ENCODE results near the gene PCNX2. TPM values are rescaled to one million over a fixed set of nuclear protein-coding genes. Genes with fewer than 3 reads are reported as not detected.

The PCNX2 gene
- total RNA-seq, 1 donor from 2014 or later: 23.5 TPM

DNA sequence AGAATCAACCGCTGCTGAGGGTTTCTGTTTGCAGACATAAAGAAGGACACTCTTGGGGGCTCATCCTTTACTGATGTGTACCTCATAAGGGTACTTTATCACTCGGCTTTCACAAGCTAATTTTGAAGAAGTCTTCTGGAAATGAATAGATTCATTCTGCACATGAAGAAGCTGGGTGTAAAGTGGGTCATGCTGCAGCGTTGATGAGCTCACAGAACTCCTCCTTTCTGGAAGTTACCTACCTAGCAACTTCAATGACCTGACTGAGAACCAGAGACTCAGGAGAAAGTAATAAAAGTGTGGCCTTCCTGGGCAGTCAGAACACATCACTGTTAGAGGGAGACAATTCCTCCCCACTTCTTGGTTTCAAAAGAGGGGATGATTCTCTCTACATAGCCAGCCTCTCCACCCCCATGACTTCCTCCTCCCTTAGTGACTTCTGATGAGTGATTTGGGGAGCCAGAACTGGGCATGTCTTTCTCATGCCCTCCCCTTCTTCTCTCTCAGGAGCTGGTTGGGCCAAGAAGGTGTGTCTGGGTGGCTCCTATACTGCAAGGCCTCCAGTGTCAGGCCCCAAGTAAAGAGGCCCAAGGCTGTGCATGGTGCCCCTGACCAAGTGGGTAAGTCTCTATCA, 27.0 kb downstream of the PCNX2 start:
- Histone ChIP-seq H3K9ac (ENCODE audit: low read depth in 1 of 3, low read length in 3 of 3) (no peak overlapping the region), H3K27ac (ENCODE audit: low read depth, low read length) (no peak overlapping the region), H3K27me3 (ENCODE audit: control insufficient read depth in 3 of 3, insufficient read depth in 3 of 3, low read length in 3 of 3) (no peaks in the 10 kb centered on the region), H3K4me1 (ENCODE audit: control insufficient read depth in 3 of 3, insufficient read depth in 3 of 3, low read length in 3 of 3) (no peaks in the 10 kb centered on the region), H3K4me3 (ENCODE audit: low read length in 3 of 3) (no peak overlapping the region), H3K36me3 (ENCODE audit: control insufficient read depth in 3 of 3, insufficient read depth in 3 of 3, low read length in 3 of 3) (no peaks in the 10 kb centered on the region), H3K9me3 (ENCODE audit: control insufficient read depth in 3 of 3, low read length in 3 of 3) (no peaks in the 10 kb centered on the region)

DNA sequence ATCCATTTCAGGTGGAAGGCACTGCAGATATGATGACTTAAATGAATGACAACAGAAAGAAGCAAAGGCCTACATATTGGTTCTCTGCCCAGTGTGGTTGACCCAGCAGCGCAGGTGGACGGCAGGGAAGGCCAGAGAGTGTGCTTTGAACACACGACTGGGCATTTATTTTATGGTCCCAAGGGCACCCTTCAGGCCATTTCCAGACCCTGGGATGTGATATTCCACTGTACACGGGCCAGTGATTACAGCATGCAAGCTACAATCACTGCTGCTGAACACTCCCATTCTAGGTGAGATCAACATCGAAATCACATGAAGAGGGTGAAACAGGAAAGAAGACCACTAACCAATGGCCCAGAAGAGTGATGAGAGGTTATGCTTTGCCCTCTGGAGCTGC, 33.8 kb downstream of the PCNX2 start:
- H3K27ac ChIP-seq (ENCODE audit: low read depth, low read length): no peak overlapping the region
- no peaks in the 10 kb centered on the region for H3K27me3 ChIP-seq (ENCODE audit: control insufficient read depth in 3 of 3, insufficient read depth in 3 of 3, low read length in 3 of 3)
- H3K36me3 ChIP-seq (ENCODE audit: control insufficient read depth in 3 of 3, insufficient read depth in 3 of 3, low read length in 3 of 3): no peaks in the 10 kb centered on the region
- H3K4me1 ChIP-seq (ENCODE audit: control insufficient read depth in 3 of 3, insufficient read depth in 3 of 3, low read length in 3 of 3): no peaks in the 10 kb centered on the region
- no peaks in the 10 kb centered on the region for H3K9me3 ChIP-seq (ENCODE audit: control insufficient read depth in 3 of 3, low read length in 3 of 3)
- H3K4me3 ChIP-seq (ENCODE audit: low read length in 3 of 3): no peak overlapping the region
- no peak overlapping the region for H3K9ac ChIP-seq (ENCODE audit: low read depth in 1 of 3, low read length in 3 of 3)

DNA sequence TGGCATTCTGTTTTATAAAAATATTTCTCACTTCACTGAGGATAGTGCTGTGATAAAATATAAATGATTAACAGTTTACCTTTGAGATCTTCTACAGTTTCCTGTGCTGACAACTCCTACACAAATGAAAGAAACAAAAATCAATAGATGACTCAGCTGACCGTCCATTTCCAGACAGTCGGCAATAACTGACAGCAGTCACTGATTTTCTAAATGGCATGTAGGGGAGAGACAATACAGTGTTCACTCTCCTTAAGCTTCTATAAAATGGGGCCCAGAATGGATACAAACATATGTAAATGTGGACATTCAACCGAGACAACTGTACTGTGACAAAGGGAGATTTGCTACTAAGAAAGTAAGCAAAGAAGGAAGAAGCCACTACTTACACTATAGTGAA, 34.3 kb downstream of the PCNX2 start:
- Histone ChIP-seq H3K27ac (ENCODE audit: low read depth, low read length) (no peak overlapping the region), H3K27me3 (ENCODE audit: control insufficient read depth in 3 of 3, insufficient read depth in 3 of 3, low read length in 3 of 3) (no peaks in the 10 kb centered on the region), H3K4me3 (ENCODE audit: low read length in 3 of 3) (no peak overlapping the region), H3K9me3 (ENCODE audit: control insufficient read depth in 3 of 3, low read length in 3 of 3) (no peaks in the 10 kb centered on the region), H3K36me3 (ENCODE audit: control insufficient read depth in 3 of 3, insufficient read depth in 3 of 3, low read length in 3 of 3) (no peaks in the 10 kb centered on the region), H3K4me1 (ENCODE audit: control insufficient read depth in 3 of 3, insufficient read depth in 3 of 3, low read length in 3 of 3) (no peaks in the 10 kb centered on the region), H3K9ac (ENCODE audit: low read depth in 1 of 3, low read length in 3 of 3) (no peak overlapping the region)

DNA sequence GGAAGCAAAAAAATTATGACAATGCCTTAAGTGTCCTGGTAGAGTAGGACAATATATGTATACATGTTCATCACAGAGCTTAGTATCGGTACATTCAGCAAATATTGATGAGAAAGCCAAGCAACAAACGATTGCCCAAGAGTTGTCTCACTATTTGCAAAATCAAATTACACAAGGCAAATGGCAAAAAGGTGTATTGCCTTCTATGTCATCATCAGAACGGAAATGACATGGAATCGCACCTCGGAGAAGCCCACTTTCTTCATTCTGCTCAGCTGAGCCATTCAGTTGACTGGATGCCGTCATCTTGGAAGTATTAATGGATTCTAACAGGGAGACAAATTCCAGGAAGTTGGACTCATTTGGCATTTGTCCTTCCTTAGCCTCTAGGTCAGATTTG, 37.7 kb downstream of the PCNX2 start:
- Histone ChIP-seq H3K27me3 (ENCODE audit: control insufficient read depth in 3 of 3, insufficient read depth in 3 of 3, low read length in 3 of 3) (no peaks in the 10 kb centered on the region), H3K36me3 (ENCODE audit: control insufficient read depth in 3 of 3, insufficient read depth in 3 of 3, low read length in 3 of 3) (no peaks in the 10 kb centered on the region), H3K9me3 (ENCODE audit: control insufficient read depth in 3 of 3, low read length in 3 of 3) (no peaks in the 10 kb centered on the region), H3K4me3 (ENCODE audit: low read length in 3 of 3) (no peak overlapping the region), H3K27ac (ENCODE audit: low read depth, low read length) (no peak overlapping the region), H3K9ac (ENCODE audit: low read depth in 1 of 3, low read length in 3 of 3) (no peak overlapping the region), H3K4me1 (ENCODE audit: control insufficient read depth in 3 of 3, insufficient read depth in 3 of 3, low read length in 3 of 3) (no peaks in the 10 kb centered on the region)

DNA sequence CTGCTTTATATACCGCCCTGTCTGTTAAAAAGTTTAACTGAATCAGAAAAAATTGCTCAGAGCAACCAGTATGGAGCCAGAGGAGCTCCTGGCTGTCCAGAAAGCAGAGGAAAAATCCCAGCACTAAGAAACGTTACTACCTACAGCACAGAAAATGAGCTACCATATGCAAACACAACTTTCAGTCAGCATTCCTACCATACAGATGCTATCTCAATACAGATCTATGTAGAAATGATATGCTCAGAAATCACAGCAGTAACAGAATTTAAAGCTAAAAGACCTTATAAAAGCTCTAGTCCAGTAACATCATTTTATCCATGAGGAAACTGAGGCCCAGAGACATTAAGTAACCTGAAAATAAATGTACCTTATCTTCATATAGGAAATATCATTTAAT, 38.7 kb downstream of the PCNX2 start:
- Histone ChIP-seq H3K27me3 (ENCODE audit: control insufficient read depth in 3 of 3, insufficient read depth in 3 of 3, low read length in 3 of 3) (no peaks in the 10 kb centered on the region), H3K9ac (ENCODE audit: low read depth in 1 of 3, low read length in 3 of 3) (no peak overlapping the region), H3K27ac (ENCODE audit: low read depth, low read length) (no peak overlapping the region), H3K4me3 (ENCODE audit: low read length in 3 of 3) (no peak overlapping the region), H3K9me3 (ENCODE audit: control insufficient read depth in 3 of 3, low read length in 3 of 3) (no peaks in the 10 kb centered on the region), H3K4me1 (ENCODE audit: control insufficient read depth in 3 of 3, insufficient read depth in 3 of 3, low read length in 3 of 3) (no peaks in the 10 kb centered on the region), H3K36me3 (ENCODE audit: control insufficient read depth in 3 of 3, insufficient read depth in 3 of 3, low read length in 3 of 3) (no peaks in the 10 kb centered on the region)

DNA sequence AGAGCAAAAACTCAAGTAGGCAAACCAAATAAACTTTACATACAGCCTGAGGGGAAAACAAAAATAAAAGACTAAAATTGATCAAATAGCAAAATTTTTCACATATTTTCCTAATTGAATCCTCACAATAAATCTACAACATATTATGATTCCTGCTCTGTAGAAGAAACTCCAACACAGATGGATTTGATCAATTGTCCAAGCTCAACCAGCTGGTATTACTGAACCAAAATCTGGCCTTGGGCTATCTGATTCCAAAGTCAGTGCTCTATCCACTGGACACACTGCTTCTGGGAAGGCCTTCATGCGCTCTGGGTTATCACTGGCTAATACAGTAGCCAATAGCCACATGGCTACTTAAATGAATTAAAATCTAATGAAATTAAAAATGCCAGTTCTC, 39.3 kb downstream of the PCNX2 start:
- no peaks in the 10 kb centered on the region for H3K9me3 ChIP-seq (ENCODE audit: control insufficient read depth in 3 of 3, low read length in 3 of 3)

DNA sequence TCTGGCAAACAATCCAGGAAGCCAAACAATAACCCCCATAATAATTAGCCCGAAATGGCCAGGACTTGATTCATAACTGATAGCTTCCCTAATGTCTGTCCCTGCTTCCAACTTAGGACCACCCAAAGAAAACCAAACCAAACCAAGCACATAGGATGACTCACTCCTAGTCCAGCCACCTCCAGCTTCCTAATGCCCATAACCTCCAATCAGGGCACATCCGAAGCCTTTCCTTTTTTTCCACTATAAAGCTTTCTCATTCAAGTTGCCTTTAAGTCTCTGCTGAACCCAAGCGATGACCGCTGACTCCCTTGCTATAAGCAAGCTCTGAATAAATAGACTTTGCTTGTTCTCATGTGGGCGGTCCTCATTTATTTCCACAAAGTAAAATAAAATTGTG, 40.4 kb downstream of the PCNX2 start:
- H3K27me3 ChIP-seq (ENCODE audit: control insufficient read depth in 3 of 3, insufficient read depth in 3 of 3, low read length in 3 of 3): no peaks in the 10 kb centered on the region
- no peak overlapping the region for H3K9ac ChIP-seq (ENCODE audit: low read depth in 1 of 3, low read length in 3 of 3)
- no peak overlapping the region for H3K4me3 ChIP-seq (ENCODE audit: low read length in 3 of 3)
- no peaks in the 10 kb centered on the region for H3K36me3 ChIP-seq (ENCODE audit: control insufficient read depth in 3 of 3, insufficient read depth in 3 of 3, low read length in 3 of 3)
- no peaks in the 10 kb centered on the region for H3K4me1 ChIP-seq (ENCODE audit: control insufficient read depth in 3 of 3, insufficient read depth in 3 of 3, low read length in 3 of 3)
- H3K27ac ChIP-seq (ENCODE audit: low read depth, low read length): no peak overlapping the region
- H3K9me3 ChIP-seq (ENCODE audit: control insufficient read depth in 3 of 3, low read length in 3 of 3): no peaks in the 10 kb centered on the region

More for the DNA sequence above, 39.3 kb downstream of the PCNX2 start:
- no peaks in the 10 kb centered on the region for H3K4me1 ChIP-seq (ENCODE audit: control insufficient read depth in 3 of 3, insufficient read depth in 3 of 3, low read length in 3 of 3)
- no peaks in the 10 kb centered on the region for H3K36me3 ChIP-seq (ENCODE audit: control insufficient read depth in 3 of 3, insufficient read depth in 3 of 3, low read length in 3 of 3)
- H3K27ac ChIP-seq (ENCODE audit: low read depth, low read length): no peak overlapping the region
- no peak overlapping the region for H3K4me3 ChIP-seq (ENCODE audit: low read length in 3 of 3)
- no peaks in the 10 kb centered on the region for H3K27me3 ChIP-seq (ENCODE audit: control insufficient read depth in 3 of 3, insufficient read depth in 3 of 3, low read length in 3 of 3)
- H3K9ac ChIP-seq (ENCODE audit: low read depth in 1 of 3, low read length in 3 of 3): no peak overlapping the region

DNA sequence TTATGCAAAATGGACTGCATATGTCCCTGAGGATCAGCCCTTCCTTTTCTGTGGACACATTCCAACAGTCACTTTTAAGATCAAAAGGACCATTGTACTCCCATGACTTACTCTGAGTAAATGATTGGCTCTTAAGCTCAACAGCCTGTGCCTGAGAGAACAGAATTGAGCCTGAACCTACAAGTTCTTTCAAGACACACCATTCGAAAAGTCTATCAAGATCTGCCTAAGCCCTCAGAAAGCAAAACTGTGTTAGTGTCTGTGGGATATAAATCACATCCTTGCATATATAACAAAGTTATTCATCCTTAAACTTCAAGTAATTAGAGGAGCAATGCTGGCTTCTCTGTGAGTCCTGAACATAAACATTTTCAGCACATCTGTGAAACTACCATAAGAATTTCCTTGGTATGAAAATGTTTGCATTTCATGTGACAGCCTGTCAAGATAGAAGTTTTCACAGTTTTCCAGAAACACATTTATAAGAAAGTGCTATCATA, 41.6 kb downstream of the PCNX2 start:
- no peak overlapping the region for H3K9ac ChIP-seq (ENCODE audit: low read depth in 1 of 3, low read length in 3 of 3)
- H3K4me1 ChIP-seq (ENCODE audit: control insufficient read depth in 3 of 3, insufficient read depth in 3 of 3, low read length in 3 of 3): no peaks in the 10 kb centered on the region
- no peaks in the 10 kb centered on the region for H3K27me3 ChIP-seq (ENCODE audit: control insufficient read depth in 3 of 3, insufficient read depth in 3 of 3, low read length in 3 of 3)
- no peaks in the 10 kb centered on the region for H3K9me3 ChIP-seq (ENCODE audit: control insufficient read depth in 3 of 3, low read length in 3 of 3)
- no peak overlapping the region for H3K27ac ChIP-seq (ENCODE audit: low read depth, low read length)
- no peaks in the 10 kb centered on the region for H3K36me3 ChIP-seq (ENCODE audit: control insufficient read depth in 3 of 3, insufficient read depth in 3 of 3, low read length in 3 of 3)
- no peak overlapping the region for H3K4me3 ChIP-seq (ENCODE audit: low read length in 3 of 3)

DNA sequence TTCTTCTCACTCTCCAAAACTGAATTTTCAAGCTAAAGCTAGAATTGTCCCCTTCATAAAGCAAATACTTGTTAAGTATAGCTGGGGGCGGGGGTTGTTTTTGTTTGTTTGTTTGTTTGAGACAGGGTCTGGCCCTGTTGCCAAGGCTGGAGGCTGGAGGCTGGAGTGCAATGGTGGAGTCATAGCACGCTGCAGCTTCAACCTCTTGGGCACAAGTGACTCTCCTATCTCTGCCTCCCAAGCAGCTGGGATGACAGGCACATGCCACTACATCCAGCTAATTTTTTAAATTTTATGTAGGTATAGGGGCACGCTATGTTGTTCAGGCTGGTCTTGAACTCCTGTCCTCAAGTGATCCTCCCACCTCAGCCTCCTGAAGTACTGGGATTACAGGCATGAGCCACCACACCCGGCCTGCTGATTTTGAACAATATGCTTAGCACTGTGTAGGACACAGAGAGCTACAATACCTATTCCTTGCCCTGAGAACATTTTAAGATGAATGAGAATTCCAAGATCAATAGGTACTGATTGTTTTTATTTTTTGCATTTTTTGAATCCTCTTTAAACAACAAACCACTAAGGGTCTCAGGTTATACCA, 42.2 kb downstream of the PCNX2 start:
- H3K36me3 ChIP-seq (ENCODE audit: control insufficient read depth in 3 of 3, insufficient read depth in 3 of 3, low read length in 3 of 3): no peaks in the 10 kb centered on the region
- no peaks in the 10 kb centered on the region for H3K4me1 ChIP-seq (ENCODE audit: control insufficient read depth in 3 of 3, insufficient read depth in 3 of 3, low read length in 3 of 3)
- no peaks in the 10 kb centered on the region for H3K9me3 ChIP-seq (ENCODE audit: control insufficient read depth in 3 of 3, low read length in 3 of 3)
- no peaks in the 10 kb centered on the region for H3K27me3 ChIP-seq (ENCODE audit: control insufficient read depth in 3 of 3, insufficient read depth in 3 of 3, low read length in 3 of 3)
- no peak overlapping the region for H3K9ac ChIP-seq (ENCODE audit: low read depth in 1 of 3, low read length in 3 of 3)
- H3K27ac ChIP-seq (ENCODE audit: low read depth, low read length): no peak overlapping the region
- no peak overlapping the region for H3K4me3 ChIP-seq (ENCODE audit: low read length in 3 of 3)

DNA sequence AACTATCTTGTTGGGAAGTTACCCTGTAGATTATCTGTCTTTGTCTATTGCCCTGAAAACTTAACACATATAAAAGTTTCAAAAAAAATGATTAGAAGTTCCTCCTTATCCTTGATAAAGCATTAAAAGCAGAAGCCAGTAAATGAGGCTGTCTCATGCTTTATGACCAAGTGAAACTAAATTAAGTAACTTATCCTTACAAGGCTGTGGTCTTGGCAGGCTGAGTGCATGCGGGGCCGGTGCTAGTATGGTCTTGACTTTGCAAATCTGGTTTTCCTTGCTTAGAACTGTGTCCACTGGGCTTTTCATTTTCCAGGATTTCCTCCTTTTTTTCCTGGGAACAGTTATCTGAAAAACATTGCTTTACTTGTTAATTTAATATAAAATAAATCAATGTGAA, 43.1 kb downstream of the PCNX2 start:
- Histone ChIP-seq H3K27me3 (ENCODE audit: control insufficient read depth in 3 of 3, insufficient read depth in 3 of 3, low read length in 3 of 3) (no peaks in the 10 kb centered on the region), H3K27ac (ENCODE audit: low read depth, low read length) (no peak overlapping the region), H3K4me3 (ENCODE audit: low read length in 3 of 3) (no peak overlapping the region), H3K4me1 (ENCODE audit: control insufficient read depth in 3 of 3, insufficient read depth in 3 of 3, low read length in 3 of 3) (no peaks in the 10 kb centered on the region), H3K9ac (ENCODE audit: low read depth in 1 of 3, low read length in 3 of 3) (no peak overlapping the region), H3K9me3 (ENCODE audit: control insufficient read depth in 3 of 3, low read length in 3 of 3) (no peaks in the 10 kb centered on the region), H3K36me3 (ENCODE audit: control insufficient read depth in 3 of 3, insufficient read depth in 3 of 3, low read length in 3 of 3) (no peaks in the 10 kb centered on the region)

Data from skeletal muscle tissue (tissue), 4 donors.